Osteocyte (in vitro differentiated cells): ENCODE measurements around the gene INHBA. TPM values are rescaled to one million over a fixed set of nuclear protein-coding genes. Genes with fewer than 3 reads are reported as not detected.

ENCODE experiments used
- DNase-seq: peaks from one replicate; pipeline ENCODE4 v3.0.0; 2021; ENCODE audit warnings: mixed read lengths; ENCODE audit not compliant: unreplicated experiment; ENCODE audit errors: extremely low spot score
- H3K27ac Mint-ChIP-seq: one replicate; pipeline ENCODE4 v1.8.0; 2021; ENCODE audit warnings: mild to moderate bottlenecking, mixed read lengths; ENCODE audit not compliant: unreplicated experiment
- H3K27me3 Mint-ChIP-seq: one replicate; pipeline ENCODE4 v1.8.0; 2021; ENCODE audit warnings: mixed read lengths; ENCODE audit not compliant: unreplicated experiment
- H3K36me3 Mint-ChIP-seq: one replicate; pipeline ENCODE4 v1.8.0; 2021; ENCODE audit warnings: mixed read lengths; ENCODE audit not compliant: unreplicated experiment
- H3K4me1 Mint-ChIP-seq: one replicate; pipeline ENCODE4 v1.8.0; 2021; ENCODE audit warnings: mixed read lengths; ENCODE audit not compliant: unreplicated experiment
- H3K4me3 Mint-ChIP-seq: one replicate; pipeline ENCODE4 v1.8.0; 2021; ENCODE audit warnings: mild to moderate bottlenecking, moderate library complexity, mixed read lengths; ENCODE audit not compliant: unreplicated experiment
- H3K9me3 Mint-ChIP-seq: one replicate; pipeline ENCODE4 v1.8.0; 2021; ENCODE audit warnings: mixed read lengths; ENCODE audit not compliant: unreplicated experiment
- CTCF ChIP-seq: fragments of 200-600 bp; sonication (generic); IDR thresholded peaks from 2 replicates; pipeline ENCODE4 v1.5.0; 2021; ENCODE audit warnings: antibody characterized with exemption, mild to moderate bottlenecking, moderate library complexity
- total RNA-seq: library from RNA; stranded (reverse); gene quantifications from 2 replicates; pipeline ENCODE4 v1.2.1, GENCODE V29; 2021

INHBA gene
- total RNA-seq, 1 donor from 2014 or later, result 198 TPM

GRCh38 chr7:41656366-41656765 is 46.5 kb downstream of the INHBA start:
- no peaks in the 10 kb centered on the region for H3K36me3 Mint-ChIP-seq

GRCh38 chr7:41655426-41655825 is 47.5 kb downstream of the INHBA start:
- no peaks in the 10 kb centered on the region for H3K36me3 Mint-ChIP-seq
- DNase-seq, result no peak
- peaks cover 24% of the 10 kb centered on the region for H3K4me1 Mint-ChIP-seq
- no peak for TF ChIP-seq CTCF
- no peak overlapping the region for H3K4me3 Mint-ChIP-seq
- no peaks in the 10 kb centered on the region for H3K27me3 Mint-ChIP-seq
- H3K9me3 Mint-ChIP-seq, result no peaks in the 10 kb centered on the region
- H3K27ac Mint-ChIP-seq, result peak overlapping the region; percentile 43

More at GRCh38 chr7:41656366-41656765, 46.5 kb downstream of the INHBA start:
- Mint-ChIP-seq H3K27ac (peak overlapping the region; percentile 50), H3K4me1 (peaks cover 27% of the 10 kb centered on the region), H3K27me3 (no peaks in the 10 kb centered on the region), H3K9me3 (no peaks in the 10 kb centered on the region), H3K4me3 (no peak overlapping the region)
- DNase-seq, result no peak
- no peak for TF ChIP-seq CTCF

GRCh38 chr7:41652267-41652666 is 50.6 kb downstream of the INHBA start:
- Mint-ChIP-seq H3K36me3 (no peaks in the 10 kb centered on the region), H3K9me3 (no peaks in the 10 kb centered on the region), H3K4me3 (no peak overlapping the region), H3K27ac (no peak overlapping the region), H3K27me3 (no peaks in the 10 kb centered on the region), H3K4me1 (peaks cover 28% of the 10 kb centered on the region)
- no peak for DNase-seq
- TF ChIP-seq CTCF, result no peak

GRCh38 chr7:41648501-41648900 is 54.4 kb downstream of the INHBA start:
- no peaks in the 10 kb centered on the region for H3K9me3 Mint-ChIP-seq
- peak overlapping the region; percentile 5 for H3K27ac Mint-ChIP-seq
- H3K36me3 Mint-ChIP-seq, result no peaks in the 10 kb centered on the region
- peaks cover 9% of the 10 kb centered on the region for H3K4me1 Mint-ChIP-seq
- no peak overlapping the region for H3K4me3 Mint-ChIP-seq
- no peak for TF ChIP-seq CTCF
- no peak for DNase-seq
- no peaks in the 10 kb centered on the region for H3K27me3 Mint-ChIP-seq

GRCh38 chr7:41643616-41644015 is 59.3 kb downstream of the INHBA start:
- Mint-ChIP-seq H3K4me1 (peaks cover 18% of the 10 kb centered on the region), H3K27ac (no peak overlapping the region), H3K36me3 (no peaks in the 10 kb centered on the region), H3K9me3 (peaks cover 5% of the 10 kb centered on the region), H3K27me3 (no peaks in the 10 kb centered on the region), H3K4me3 (no peak overlapping the region)
- DNase-seq, result no peak
- TF ChIP-seq CTCF, result no peak
